ENCODE measurements around the gene LHX4. TPM values are rescaled to one million over a fixed set of nuclear protein-coding genes. Genes with fewer than 3 reads are reported as not detected.
A peak's percentile ranks its signal among the peaks of the same experiment; 100 is the strongest.

Gene LHX4
- total RNA-seq, 2 donors from 2014 or later, result not detected

DNA sequence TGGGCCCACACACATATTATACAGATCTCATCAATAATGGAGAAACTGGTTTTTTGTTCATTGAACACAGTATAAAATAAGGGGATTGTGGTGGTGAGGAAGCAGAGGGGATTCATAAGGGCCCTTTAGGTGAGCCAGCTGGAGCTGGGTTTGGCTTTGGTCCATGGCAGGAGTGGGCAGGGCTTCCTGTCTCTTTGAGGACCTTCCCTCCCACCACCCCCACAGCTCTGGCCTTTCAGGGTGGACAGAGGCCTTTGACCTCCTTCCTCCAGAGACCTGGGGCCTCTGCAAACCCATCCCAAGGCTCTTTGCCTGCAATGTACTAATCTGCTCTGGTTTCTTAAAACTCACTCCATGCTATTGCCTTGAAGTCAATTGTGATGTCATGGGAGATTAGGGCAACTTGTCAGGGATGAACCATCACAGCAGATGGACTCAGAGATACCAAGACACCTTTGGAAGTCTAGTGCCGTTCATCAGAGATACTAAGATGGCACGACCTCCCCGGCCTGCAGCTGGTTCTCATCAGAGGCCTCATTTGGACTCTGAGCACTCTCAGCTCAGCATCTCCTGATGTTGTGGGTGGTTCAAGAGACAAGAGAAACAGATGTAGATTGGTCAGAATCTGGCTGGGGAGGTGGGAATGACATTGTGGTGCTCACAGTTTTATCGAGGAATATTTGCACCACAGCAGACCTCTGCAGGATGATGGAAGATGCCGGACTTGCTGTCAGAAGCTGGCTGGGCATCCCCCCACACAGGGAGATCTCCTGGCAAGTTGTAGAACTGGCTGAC, 37.9 kb downstream of the LHX4 start:
- H3K4me3 ChIP-seq, result no peak overlapping the region
- H3K27me3 ChIP-seq, result no peaks in the 10 kb centered on the region
- peaks cover 14% of the 10 kb centered on the region for H3K4me1 ChIP-seq
- TF ChIP-seq POLR2A (IDR thresholded peaks at IDR 0.05), result no peak
- TF ChIP-seq, protein P1, sequence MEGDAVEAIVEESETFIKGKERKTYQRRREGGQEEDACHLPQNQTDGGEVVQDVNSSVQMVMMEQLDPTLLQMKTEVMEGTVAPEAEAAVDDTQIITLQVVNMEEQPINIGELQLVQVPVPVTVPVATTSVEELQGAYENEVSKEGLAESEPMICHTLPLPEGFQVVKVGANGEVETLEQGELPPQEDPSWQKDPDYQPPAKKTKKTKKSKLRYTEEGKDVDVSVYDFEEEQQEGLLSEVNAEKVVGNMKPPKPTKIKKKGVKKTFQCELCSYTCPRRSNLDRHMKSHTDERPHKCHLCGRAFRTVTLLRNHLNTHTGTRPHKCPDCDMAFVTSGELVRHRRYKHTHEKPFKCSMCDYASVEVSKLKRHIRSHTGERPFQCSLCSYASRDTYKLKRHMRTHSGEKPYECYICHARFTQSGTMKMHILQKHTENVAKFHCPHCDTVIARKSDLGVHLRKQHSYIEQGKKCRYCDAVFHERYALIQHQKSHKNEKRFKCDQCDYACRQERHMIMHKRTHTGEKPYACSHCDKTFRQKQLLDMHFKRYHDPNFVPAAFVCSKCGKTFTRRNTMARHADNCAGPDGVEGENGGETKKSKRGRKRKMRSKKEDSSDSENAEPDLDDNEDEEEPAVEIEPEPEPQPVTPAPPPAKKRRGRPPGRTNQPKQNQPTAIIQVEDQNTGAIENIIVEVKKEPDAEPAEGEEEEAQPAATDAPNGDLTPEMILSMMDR (IDR thresholded peaks at IDR 0.05), result no peak
- 69 to 85% methylated on average over 5 of the region's 5 CpGs for WGBS, 2 donors
- H3K27ac ChIP-seq, result no peak overlapping the region
- intact Hi-C loops (cut with DNase I), result no loop called here
- H3K36me3 ChIP-seq (replicated peaks in 1 of 2; ENCODE audit: insufficient read depth in 1 of 2, low read depth in 2 of 2), result no peaks in the 10 kb centered on the region
- no peak for ATAC-seq
- H3K9me3 ChIP-seq, result no peaks in the 10 kb centered on the region
- no peak for DNase-seq

DNA sequence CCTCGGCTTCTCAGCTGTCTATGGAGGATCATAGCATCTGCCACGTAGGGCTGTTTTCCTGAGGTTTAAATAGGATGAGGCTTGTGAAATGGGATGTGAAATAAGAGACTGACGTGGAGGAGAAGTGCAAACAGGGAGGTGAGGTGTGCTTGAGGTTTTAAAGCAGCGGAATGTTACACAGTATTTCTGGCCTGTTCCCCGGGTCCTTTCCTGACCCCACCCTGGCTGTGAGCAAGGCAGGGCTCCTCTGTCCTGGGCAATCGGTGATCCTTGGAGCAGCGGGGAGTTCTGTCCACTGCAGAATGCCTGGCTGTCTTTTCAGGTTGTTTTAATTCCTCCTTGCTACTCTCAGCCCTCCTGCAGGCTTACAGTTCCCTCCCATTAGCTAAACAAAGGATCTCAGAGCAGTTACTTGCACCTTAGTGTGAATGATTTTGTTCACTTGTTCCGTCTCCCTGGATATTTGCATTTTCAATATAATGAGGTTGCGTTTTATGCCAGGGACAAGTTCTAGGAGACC, 38.6 kb downstream of the LHX4 start:
- no peak overlapping the region for H3K4me3 ChIP-seq
- no peak for DNase-seq
- H3K36me3 ChIP-seq (replicated peaks in 1 of 2; ENCODE audit: insufficient read depth in 1 of 2, low read depth in 2 of 2), result no peaks in the 10 kb centered on the region
- WGBS, 2 donors, result 80 to 81% methylated on average over 9 of the region's 9 CpGs
- no peak overlapping the region for H3K27ac ChIP-seq
- no peaks in the 10 kb centered on the region for H3K27me3 ChIP-seq
- ATAC-seq, result no peak
- peaks cover 9% of the 10 kb centered on the region for H3K4me1 ChIP-seq
- TF ChIP-seq POLR2A (IDR thresholded peaks at IDR 0.05), result no peak
- TF ChIP-seq, protein P1 (IDR thresholded peaks at IDR 0.05), result no peak
- intact Hi-C loops (cut with DNase I), result no loop called here
- no peaks in the 10 kb centered on the region for H3K9me3 ChIP-seq

DNA sequence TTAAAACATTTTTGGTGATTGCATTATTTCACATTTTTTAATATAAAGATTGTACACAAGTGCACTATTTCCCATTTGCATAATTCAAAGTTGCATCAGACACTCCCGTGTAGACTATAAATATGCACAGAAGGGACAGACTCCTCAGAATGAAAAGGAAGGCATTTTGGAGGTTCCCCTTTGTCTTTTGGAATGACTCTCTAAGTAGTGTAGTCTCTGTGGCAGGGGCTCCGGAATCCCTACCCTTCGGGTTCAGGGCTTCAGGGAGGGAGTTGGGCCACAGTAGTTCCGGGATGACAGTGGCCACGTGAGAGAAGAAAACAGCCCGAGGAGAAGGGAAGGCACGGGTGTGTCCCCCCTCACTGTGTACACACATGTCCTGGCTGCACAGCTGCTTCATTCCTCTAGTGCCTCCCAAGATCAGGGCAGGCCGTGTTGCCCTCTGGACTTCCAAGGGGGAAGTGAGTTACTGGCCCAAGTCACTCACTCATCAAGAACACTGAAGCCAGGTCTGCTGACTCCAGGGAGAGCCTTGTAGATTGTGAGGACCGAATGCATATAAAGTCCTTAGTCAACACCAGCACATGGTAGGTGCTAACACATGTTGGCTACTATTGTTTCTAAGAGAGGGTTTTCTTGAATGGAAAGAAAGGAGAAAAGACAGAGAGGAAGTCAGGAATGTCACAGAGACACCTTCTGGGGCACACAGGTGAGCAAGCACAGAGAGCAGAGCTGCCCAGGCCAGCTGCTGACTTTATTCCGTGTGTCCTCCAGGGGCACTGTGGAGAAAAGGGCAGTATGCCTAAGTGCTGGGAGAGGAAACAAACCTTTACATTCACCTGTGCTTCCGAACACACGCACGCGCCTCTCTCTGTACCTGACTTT, 39.8 kb downstream of the LHX4 start:
- intact Hi-C loops (cut with DNase I), result no loop called here
- WGBS, 2 donors, result 55 to 69% methylated on average over 12 to 14 of the region's 14 CpGs
- TF ChIP-seq, protein P1 (IDR thresholded peaks at IDR 0.05), result peak in 6 of 7 experiments; percentile 12 to 53 (median 28)
- no peak for TF ChIP-seq POLR2A (IDR thresholded peaks at IDR 0.05)
- Histone ChIP-seq H3K27ac (no peak overlapping the region), H3K4me1 (peaks cover 9% of the 10 kb centered on the region), H3K36me3 (replicated peaks in 1 of 2; ENCODE audit: insufficient read depth in 1 of 2, low read depth in 2 of 2) (peaks cover 0 to 2% of the 10 kb centered on the region in 2 donors), H3K4me3 (no peak overlapping the region), H3K27me3 (no peaks in the 10 kb centered on the region), H3K9me3 (no peaks in the 10 kb centered on the region)
- DNase-seq, result peak in 3 of 4 donors; percentile 31 to 66 (median 64)
- peak; percentile 61 for ATAC-seq

DNA sequence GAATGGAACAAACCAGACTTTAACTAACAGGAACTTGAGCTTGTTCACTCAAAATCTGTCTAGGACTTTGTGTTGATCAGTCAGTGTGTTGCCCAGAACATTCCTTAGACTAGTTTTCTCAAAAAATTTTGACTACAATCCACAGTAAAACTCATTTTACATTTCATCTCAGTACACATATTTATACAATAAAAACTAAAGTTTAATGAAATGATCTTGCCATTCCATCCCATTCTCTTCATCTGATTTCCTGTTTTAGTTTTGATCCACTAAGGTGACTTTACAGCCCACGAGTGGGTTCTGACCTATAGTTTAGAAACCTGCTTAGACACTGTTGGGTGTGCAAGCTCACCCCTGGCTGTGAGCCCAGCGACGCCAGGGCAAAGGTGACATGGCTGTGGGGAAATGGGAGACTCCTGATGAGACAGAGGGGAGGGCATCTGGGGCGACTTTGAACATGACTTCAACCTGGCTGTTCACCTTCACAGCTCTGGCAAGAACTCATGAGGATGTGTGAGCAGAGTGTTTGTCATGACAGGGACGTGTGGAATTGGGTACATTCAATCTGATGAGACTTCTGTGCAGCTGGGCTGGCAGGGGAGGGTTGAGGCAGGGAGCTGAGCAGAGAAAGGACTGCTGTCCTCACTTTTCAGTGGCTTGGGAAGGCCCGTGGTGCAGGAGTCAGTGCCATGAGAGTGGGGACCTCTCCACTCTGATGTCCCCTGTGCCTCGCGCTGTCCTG, 40.6 kb downstream of the LHX4 start:
- Histone ChIP-seq H3K9me3 (no peaks in the 10 kb centered on the region), H3K4me3 (no peak overlapping the region), H3K36me3 (replicated peaks in 1 of 2; ENCODE audit: insufficient read depth in 1 of 2, low read depth in 2 of 2) (peaks cover 0 to 2% of the 10 kb centered on the region in 2 donors), H3K4me1 (peaks cover 9% of the 10 kb centered on the region), H3K27ac (no peak overlapping the region), H3K27me3 (no peaks in the 10 kb centered on the region)
- intact Hi-C loops (cut with DNase I), result no loop called here
- 58% methylated on average over 5 to 8 of the region's 8 CpGs for WGBS, 2 donors
- no peak for ATAC-seq
- TF ChIP-seq, protein P1 (IDR thresholded peaks at IDR 0.05), result no peak
- TF ChIP-seq POLR2A (IDR thresholded peaks at IDR 0.05), result no peak
- DNase-seq, result peak in 1 of 4 donors; percentile 45

Measured in body of pancreas (tissue), 4 donors.